Dermis microvascular lymphatic vessel endothelial cell (primary cell): ENCODE results near the gene SIN3B. TPM values are rescaled to one million over a fixed set of nuclear protein-coding genes. Genes with fewer than 3 reads are reported as not detected.

Experiments used
- DNase-seq, 2 donors: peaks; one replicate each; pipeline versions ENCODE4 v3.0.0 to v3.0.0-alpha.2; 2010; ENCODE audit warnings: low read depth in 2 of 2
- total RNA-seq: library from RNA; depleted of rRNA; stranded (reverse); fragments of >200 nt; gene quantifications from 2 replicates; pipeline ENCODE4 v1.2.1, GENCODE V29; 2014

Gene SIN3B
- total RNA-seq, 1 donor from 2014 or later: 14.4 TPM

GRCh38 chr19:16824658-16825311 is 4.4 kb upstream of the SIN3B start:
- DNase-seq: no peak

- DNase-seq: peak; percentile 38 to 89
Measured at GRCh38 chr19:16825312-16826052, 3.7 kb upstream of the SIN3B start.

GRCh38 chr19:16829822-16830289 is 658 bp downstream of the SIN3B start:
- no peak for DNase-seq

DNA sequence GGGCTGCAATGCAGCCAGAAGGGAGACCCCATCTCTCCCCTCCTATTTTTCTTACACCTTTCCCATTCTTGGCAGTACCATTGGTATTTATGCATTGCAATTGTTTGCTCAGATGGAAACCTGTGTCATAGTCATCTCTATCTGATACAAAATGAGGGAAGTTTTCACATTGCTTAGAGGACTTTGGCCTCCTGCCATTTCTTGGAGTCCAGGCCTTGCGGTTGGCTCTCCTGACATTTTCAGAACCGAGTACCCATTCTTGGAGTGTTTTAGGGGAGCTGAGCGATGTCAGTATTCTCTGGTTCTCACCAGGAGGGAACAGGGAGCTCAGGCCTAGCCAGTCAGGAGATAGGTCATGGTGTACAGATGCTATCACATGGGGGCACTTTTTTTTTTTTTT is 1.5 kb downstream of the SIN3B start:
- DNase-seq: peak in 1 of 2 donors; percentile 18

- no peak for DNase-seq
Measured at GRCh38 chr19:16831531-16831930, 2.3 kb downstream of the SIN3B start.

DNA sequence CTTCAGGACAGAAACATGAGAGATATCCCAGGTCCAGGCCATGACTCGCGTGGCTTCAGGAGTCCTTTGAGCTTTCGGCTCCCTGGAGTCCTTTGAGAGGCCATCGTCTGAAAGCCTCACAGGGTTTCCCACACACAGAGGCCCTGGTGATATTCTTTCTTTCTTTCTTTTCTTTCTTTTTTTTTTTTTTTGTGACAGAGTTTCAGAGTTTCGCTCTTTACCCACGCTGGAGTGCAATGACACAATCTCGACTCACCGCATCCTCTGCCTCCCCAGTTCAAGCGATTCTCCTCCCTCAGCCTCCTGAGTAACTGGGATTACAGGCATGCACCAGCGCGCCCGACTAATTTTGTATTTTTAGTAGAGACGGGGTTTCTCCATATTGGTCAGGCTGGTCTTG is 5.5 kb downstream of the SIN3B start:
- peak in 1 of 2 donors; percentile 16 for DNase-seq

DNA sequence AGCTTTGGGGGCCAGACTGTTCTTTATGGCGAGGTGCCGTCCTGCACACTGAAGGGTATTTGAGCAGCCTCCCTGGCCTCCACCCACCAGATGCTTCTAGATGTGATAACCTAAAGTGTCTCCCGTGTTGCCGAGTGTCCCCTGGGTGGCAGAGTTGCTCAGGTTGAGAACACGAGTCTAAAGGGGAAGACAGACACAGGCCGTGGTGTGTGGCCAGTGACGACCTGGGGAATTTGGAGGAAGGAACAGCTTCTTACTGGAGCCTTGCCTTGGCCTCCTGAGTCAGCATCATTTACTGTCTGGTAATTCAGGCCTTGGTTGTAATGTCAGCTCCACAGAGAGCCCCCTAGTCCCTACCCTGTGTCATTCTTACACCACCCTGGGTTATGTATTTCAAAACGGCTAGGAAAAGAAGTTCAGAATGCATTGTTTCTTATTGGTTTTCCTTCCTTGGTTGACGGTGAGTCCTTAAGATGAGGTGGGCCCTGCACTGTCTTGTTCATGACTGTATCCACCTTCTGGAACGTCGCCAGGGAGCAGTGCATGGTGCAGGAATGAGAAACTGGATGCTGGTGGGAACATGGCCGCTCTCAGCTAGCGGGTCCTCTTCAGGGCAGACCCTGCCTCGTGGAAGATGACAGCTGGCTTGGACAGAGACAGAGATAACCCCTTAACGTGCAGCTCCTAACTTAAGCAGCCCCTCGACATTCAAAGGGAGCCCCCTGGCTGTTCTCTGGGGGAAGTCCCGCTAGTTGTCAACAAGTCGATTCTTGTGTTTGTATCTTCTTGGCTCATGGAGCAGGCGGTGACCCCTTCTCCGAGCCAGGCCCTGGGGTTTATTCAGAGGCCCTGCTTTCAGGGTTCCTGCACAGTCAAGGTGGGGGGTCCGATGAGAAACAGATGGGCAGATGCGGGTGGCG is 7.2 kb downstream of the SIN3B start:
- DNase-seq: peak in 1 of 2 donors; percentile 19

DNA sequence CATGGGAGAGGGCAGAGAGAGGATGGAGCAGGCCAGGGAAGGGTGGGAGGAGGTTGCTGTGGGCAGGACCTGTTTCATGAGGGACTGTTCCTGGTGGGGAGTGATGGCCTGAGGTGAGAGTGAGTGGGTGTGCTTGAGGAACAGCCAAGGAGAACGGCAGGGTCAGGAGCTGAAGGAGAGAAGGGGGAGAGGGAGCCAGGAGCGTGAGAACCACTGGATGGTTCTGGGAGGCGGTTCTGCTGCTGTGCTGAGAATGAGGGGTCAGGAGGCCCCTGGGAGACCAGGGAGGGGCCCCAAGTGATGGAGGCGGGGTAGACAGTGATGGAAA is 7.8 kb downstream of the SIN3B start:
- no peak for DNase-seq

DNA sequence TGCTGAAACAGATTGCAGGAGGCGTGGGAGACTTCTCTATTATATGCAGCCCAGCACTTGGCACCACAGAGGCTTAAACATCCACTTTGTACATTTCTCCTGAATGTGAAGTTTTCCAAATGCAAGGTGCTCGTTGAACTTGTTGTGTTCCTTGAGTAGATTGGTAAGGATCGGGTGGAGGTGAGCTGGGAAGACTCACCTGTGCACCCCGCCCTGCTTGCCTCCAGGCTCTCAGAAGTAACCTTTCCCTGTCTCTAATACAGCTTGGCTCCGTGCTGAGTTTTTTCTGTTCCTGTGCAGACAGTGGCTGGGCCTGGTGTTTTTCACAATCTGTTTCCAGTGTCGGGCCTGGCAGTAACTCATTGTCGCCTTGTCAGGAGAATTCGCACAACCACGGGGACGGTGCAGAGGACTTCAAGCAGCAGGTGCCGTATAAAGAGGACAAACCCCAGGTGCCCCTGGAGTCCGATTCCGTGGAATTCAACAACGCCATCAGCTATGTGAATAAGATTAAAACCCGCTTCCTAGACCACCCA is 12.3 kb downstream of the SIN3B start:
- DNase-seq: no peak

GRCh38 chr19:16846901-16847300 is 17.7 kb downstream of the SIN3B start:
- no peak for DNase-seq

GRCh38 chr19:16847430-16847829 is 18.2 kb downstream of the SIN3B start:
- no peak for DNase-seq

DNA sequence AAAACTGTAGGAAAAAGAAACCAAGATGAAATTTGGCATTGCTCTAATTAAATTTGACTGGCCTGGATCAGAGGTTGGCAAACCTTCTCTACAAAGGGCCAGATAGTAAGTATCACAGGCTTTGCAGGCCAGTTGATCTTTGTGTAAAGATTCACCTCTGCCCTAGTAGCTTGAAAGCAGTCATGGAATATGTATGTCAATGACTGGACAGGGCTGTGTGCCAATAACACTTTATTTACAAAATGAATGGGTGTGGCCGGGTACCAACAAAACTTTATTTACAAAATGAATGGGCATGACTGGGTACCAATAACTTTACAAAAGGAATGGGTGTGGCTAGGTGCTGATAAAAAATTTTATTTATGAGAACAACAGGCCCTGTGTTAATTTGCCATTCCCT is 20.0 kb downstream of the SIN3B start:
- DNase-seq: peak in 1 of 2 donors; percentile 13

GRCh38 chr19:16850133-16850532 is 20.9 kb downstream of the SIN3B start:
- no peak for DNase-seq

DNA sequence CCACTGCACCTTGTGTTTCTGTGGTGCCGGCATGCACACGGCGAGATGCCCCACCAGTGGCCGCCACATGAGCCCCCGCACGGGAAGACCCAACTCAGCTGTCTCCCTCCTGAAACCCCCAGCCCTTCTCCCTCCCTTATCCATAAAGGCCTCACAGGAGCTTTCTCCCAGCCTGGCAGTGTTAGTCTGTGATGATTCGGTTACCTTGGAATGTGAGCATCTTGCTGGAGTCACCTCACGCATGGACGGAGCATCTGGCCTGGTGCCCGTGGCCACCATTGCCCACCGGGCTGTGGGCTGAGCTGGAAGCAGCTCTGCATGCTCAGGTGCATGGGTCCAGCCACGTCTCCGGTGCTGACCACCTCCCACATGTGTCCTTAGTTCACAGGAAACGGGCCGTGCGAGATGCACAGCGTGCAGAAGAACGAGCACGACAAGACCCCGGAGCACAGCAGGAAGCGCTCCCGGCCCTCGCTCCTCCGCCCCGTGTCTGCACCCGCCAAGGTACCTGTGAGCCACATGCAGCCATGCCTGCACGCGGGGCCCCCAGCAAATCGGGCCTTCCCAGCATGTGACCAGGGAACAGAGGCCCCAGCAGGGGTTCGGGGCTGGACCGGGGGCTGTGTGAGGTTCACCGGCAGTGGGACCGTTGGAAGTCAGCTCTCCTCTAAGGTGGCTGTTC is 22.0 kb downstream of the SIN3B start:
- DNase-seq: no peak

DNA sequence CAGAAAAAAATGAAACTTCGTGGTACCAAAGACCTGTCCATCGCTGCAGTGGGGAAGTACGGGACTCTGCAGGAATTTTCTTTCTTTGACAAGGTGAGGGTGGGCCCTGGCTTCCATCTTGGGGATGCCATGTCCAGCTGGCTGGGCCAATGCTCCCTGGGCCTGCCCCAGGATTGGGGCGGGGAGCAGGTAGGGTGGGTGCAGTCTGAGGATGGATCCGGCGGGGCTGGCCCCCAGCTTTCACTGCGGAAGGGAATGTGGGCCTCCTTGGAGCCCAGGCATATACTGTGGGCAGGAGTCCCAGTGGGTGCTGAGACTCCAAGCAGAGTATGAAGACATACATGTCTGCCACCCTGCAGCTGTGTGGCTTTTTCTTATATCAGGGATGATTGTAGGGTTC is 23.9 kb downstream of the SIN3B start:
- no peak for DNase-seq

DNA sequence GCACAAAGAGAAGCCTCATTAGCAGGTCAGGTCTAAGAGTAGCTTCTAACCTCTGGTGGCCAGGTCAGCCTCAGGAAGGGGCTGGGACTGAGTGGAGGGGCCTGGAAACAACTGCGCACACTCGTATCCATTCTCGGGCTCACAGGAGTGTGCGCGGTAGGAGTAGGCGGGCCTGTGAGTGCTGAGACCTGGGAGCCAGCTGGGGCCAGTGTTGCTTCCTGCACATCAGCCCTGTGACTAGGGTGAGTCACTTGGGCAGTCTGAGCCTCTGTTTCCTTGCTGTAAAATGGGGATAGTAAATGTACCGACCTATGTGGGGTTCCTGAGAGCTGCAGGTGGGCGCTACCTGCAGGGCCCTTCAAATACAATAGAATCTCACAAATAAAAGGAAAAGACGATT is 26.9 kb downstream of the SIN3B start:
- peak in 1 of 2 donors; percentile 53 for DNase-seq

DNA sequence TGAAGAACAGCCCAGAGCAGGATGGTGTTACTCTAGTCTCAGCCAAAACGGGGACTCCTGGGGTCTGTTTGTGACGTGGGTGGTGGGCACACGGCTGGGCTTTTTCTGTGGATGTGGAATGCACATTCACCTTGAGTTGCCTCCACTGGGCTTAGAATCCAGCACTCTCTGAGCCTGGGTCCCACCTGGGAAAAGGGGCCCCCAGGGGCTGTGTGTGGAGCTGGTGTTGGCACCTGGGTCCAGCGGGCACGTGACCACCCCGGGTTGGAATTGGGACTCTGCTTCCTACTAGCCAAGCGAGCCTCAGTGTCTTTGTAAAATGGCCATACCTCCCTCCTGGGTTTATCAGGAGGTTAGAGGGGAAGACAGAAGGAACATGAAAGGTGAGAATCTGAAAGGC is 30.4 kb downstream of the SIN3B start:
- no peak for DNase-seq

- no peak for DNase-seq
Measured at GRCh38 chr19:16860118-16860517, 30.9 kb downstream of the SIN3B start.

DNA sequence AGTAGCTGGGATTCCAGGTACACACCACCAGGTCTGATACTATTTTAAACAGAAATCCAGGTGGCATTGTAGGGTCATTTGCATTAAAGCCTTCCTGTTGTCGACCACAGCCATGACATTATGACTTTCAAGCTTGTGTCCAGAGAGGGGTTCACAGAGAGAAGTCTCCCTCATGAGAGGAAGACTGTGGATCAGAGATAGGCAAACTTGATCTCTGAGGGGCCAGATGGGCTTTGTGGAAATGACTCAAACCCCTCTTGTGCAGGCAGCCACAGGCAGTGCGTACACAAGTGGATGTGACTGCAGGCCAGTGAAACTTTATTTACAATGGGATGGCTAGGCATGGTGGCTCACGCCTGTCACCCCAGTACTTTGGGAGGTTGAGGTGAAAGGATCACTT is 31.8 kb downstream of the SIN3B start:
- no peak for DNase-seq

DNA sequence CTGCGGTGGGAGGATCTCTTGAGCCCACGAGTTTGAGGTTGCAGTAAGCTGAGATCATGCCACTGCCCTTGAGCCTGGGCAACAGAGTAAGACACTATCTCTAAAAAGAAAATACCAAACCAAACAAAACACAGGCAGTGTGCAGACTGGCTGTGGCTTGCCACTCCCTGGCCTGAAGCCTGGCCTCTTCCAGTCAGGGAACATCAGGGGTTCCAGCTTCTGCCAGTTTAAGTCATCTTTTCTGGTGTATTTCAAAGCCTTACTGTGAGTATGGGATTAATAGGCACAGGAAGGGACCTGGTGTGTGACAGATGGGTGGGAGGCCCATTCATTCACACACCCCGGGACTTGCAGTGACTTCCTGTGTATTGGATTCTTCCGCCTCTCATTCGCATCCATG is 32.6 kb downstream of the SIN3B start:
- DNase-seq: no peak

DNA sequence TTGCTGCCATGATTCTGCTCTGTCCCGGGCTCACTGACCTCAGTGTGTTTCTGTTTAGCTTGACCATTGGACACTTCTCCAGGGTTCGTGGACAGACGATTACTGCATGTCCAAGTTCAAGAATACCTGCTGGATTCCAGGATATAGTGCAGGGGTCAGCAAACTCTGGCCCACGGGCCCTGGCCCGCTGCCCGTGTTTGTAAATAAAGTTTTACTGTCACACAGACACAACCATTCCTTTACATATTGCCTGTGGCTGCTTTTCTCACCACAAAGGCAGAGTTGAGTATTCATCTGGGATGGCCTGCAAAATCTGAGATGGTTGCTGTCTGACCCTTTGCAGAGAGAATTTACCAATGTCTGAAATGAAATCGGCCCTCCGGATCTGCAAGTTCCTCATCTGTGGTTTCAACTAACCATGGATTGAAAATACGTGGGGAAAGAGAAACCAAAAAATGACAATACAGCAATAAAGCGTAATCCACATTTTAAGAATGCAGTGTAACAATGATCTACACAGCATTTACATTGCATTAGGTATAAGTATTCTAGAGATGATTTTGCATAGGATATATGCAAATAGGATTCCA is 33.7 kb downstream of the SIN3B start:
- DNase-seq: no peak
